Loucy (cell line): ENCODE data around the gene TMEM108.

Experiments
- H2AFZ ChIP-seq: fragments of 200-600 bp; sonication (generic); 2 replicates; pipeline ENCODE4 v1.6.0; 2016; ENCODE audit warnings: antibody characterized with exemption, mild to moderate bottlenecking, low read length, moderate library complexity
- H3F3A ChIP-seq: fragments of 200-600 bp; 2 replicates; pipeline ENCODE4 v1.6.0; 2016; ENCODE audit warnings: antibody characterized with exemption, low read depth, mild to moderate bottlenecking
- H3K27me3 ChIP-seq: fragments of 200-600 bp; sonication (generic); 2 replicates; pipeline ENCODE4 v1.6.1; 2014; ENCODE audit warnings: low read length, mild to moderate bottlenecking; ENCODE audit not compliant: insufficient read depth, poor library complexity, severe bottlenecking
- H3K36me3 ChIP-seq: fragments of 200-600 bp; sonication (generic); 2 replicates; pipeline ENCODE4 v1.6.1; 2016; ENCODE audit warnings: low read length; ENCODE audit not compliant: insufficient read depth
- H3K4me1 ChIP-seq: fragments of 200-600 bp; sonication (generic); 2 replicates; pipeline ENCODE4 v1.5.1; 2014; ENCODE audit warnings: low read length, mild to moderate bottlenecking; ENCODE audit not compliant: insufficient read depth, poor library complexity, severe bottlenecking
- H3K4me2 ChIP-seq: fragments of 200-600 bp; sonication (generic); 2 replicates; pipeline ENCODE4 v1.6.0; 2014; ENCODE audit warnings: antibody characterized with exemption, low read length, low read depth, mild to moderate bottlenecking; ENCODE audit not compliant: poor library complexity, severe bottlenecking
- H3K4me3 ChIP-seq: fragments of 200-600 bp; sonication (generic); 2 replicates; pipeline ENCODE4 v1.5.1; 2014; ENCODE audit warnings: low read length, mild to moderate bottlenecking, mixed read lengths; ENCODE audit not compliant: poor library complexity, severe bottlenecking
- H3K79me2 ChIP-seq: fragments of 200-600 bp; sonication (generic); 2 replicates; pipeline ENCODE4 v1.6.1; 2014; ENCODE audit warnings: low read length; ENCODE audit not compliant: insufficient read depth
- H3K9ac ChIP-seq: fragments of 200-600 bp; sonication (generic); 2 replicates; pipeline ENCODE4 v1.6.0; 2014; ENCODE audit warnings: mild to moderate bottlenecking, low read depth, low read length, moderate library complexity; ENCODE audit not compliant: poor library complexity, severe bottlenecking
- H3K9me2 ChIP-seq: fragments of 200-600 bp; sonication (generic); replicated peaks from 2 replicates; pipeline ENCODE4 v1.6.1; 2016; ENCODE audit warnings: low read depth, low read length, mixed read lengths
- H3K9me3 ChIP-seq: fragments of 200-600 bp; sonication (generic); 2 replicates; pipeline ENCODE4 v1.6.1; 2014; ENCODE audit warnings: mild to moderate bottlenecking, antibody characterized with exemption, low read length, low read depth; ENCODE audit not compliant: insufficient read depth
- H4K20me1 ChIP-seq: fragments of 200-600 bp; sonication (generic); 2 replicates; pipeline ENCODE4 v1.6.0; 2014; ENCODE audit warnings: antibody characterized with exemption, low read length, mild to moderate bottlenecking; ENCODE audit not compliant: insufficient read depth, poor library complexity, severe bottlenecking
- EZH2phosphoT487 ChIP-seq: fragments of 200-600 bp; IDR thresholded peaks from 2 replicates; pipeline ENCODE4 v1.6.1; 2018; ENCODE audit warnings: antibody characterized with exemption, mild to moderate bottlenecking, moderate library complexity, borderline replicate concordance
- TF ChIP-seq, protein P1 (sequence below): fragments of 200-600 bp; sonication (generic); conservative IDR thresholded peaks from 2 replicates; pipeline ENCODE4 v1.5.1; 2014; ENCODE audit warnings: mild to moderate bottlenecking, antibody characterized with exemption, low read length

Gene TMEM108

DNA sequence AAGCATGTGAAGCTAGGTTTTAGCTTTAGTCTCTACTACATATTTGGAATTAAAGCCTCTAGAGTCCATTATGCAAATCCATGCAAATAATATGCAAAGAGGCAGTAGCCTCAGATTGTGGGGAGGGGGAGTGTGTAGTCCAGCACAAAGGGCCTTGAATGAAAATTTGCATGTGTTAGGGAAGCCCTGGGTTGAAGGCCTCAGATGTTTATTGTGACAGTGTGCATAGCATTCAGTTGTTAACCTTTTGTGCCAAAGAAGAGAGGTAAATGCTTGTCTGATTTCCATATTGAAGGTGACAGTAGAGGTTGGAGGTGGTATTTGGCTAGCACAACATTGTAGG lies 337.2 kb downstream of the TMEM108 start:
- Histone ChIP-seq H3K9me3 (no peaks in the 10 kb centered on the region), H4K20me1 (no peaks in the 10 kb centered on the region), H3K79me2 (no peaks in the 10 kb centered on the region), H3K27me3 (no peaks in the 10 kb centered on the region), H3K9ac (no peak overlapping the region), H3K4me3 (no peak overlapping the region), H3F3A (no peaks in the 10 kb centered on the region), H2AFZ (no peak overlapping the region), H3K36me3 (no peaks in the 10 kb centered on the region), H3K4me1 (no peaks in the 10 kb centered on the region), H3K4me2 (no peak overlapping the region), H3K9me2 (no peaks in the 10 kb centered on the region)
- TF ChIP-seq EZH2phosphoT487 = no peak
- TF ChIP-seq, protein P1, sequence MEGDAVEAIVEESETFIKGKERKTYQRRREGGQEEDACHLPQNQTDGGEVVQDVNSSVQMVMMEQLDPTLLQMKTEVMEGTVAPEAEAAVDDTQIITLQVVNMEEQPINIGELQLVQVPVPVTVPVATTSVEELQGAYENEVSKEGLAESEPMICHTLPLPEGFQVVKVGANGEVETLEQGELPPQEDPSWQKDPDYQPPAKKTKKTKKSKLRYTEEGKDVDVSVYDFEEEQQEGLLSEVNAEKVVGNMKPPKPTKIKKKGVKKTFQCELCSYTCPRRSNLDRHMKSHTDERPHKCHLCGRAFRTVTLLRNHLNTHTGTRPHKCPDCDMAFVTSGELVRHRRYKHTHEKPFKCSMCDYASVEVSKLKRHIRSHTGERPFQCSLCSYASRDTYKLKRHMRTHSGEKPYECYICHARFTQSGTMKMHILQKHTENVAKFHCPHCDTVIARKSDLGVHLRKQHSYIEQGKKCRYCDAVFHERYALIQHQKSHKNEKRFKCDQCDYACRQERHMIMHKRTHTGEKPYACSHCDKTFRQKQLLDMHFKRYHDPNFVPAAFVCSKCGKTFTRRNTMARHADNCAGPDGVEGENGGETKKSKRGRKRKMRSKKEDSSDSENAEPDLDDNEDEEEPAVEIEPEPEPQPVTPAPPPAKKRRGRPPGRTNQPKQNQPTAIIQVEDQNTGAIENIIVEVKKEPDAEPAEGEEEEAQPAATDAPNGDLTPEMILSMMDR = no peak

DNA sequence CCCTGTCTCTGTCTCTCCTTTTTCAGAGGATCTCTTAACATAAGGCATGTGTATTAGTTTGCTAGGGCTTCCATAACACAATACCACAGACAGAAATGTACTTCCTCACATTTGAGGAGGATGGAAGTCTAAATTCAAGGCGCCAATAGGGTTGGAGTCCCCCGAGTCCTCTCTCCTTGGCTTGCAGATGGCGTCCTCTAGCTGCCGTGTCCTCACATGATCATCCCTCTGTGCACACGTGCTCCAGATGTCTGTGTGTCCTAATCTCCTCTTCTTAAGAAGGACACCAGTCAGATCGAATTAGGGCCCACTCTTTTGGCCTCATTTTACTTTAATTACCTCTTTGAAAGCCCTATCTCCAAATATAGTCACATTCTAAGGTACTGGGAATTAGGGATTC lies 338.6 kb downstream of the TMEM108 start:
- TF ChIP-seq, protein P1 = no peak; the same call in 1 of the 2 replicates
- TF ChIP-seq EZH2phosphoT487 = no peak
- Histone ChIP-seq H3K4me3 (no peak overlapping the region), H3K79me2 (no peaks in the 10 kb centered on the region), H3K4me2 (no peak overlapping the region), H4K20me1 (no peaks in the 10 kb centered on the region), H2AFZ (no peak overlapping the region), H3K9ac (no peak overlapping the region), H3K27me3 (no peaks in the 10 kb centered on the region), H3K9me2 (no peaks in the 10 kb centered on the region), H3K36me3 (no peaks in the 10 kb centered on the region), H3K9me3 (no peaks in the 10 kb centered on the region), H3F3A (no peaks in the 10 kb centered on the region), H3K4me1 (no peaks in the 10 kb centered on the region)

DNA sequence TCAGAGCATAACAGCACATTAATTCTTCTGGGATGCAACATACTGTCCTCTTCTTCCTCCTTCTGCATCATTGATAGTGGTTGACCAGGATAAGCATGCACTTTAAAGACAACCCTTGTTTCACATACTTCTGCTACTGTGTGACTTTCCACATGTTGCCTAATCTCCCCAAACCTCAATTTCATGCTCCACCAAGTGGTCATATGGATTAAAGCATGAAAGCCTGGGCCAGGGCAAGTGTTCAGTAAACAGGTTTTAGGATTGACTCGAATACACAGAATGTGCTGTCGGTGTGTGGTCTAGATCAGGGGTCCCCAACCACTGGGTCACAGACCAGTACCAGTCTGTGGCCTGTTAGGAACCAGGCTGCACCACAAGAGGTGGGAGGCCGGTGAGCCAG lies 339.2 kb downstream of the TMEM108 start:
- Histone ChIP-seq H3K79me2 (no peaks in the 10 kb centered on the region), H3K4me1 (no peaks in the 10 kb centered on the region), H3K4me3 (no peak overlapping the region), H2AFZ (no peak overlapping the region), H3K27me3 (no peaks in the 10 kb centered on the region), H3K36me3 (no peaks in the 10 kb centered on the region), H3K9me2 (no peaks in the 10 kb centered on the region), H3F3A (no peaks in the 10 kb centered on the region), H3K9ac (no peak overlapping the region), H3K9me3 (no peaks in the 10 kb centered on the region), H3K4me2 (no peak overlapping the region), H4K20me1 (no peaks in the 10 kb centered on the region)
- TF ChIP-seq, protein P1 = peak; percentile 66
- no peak for TF ChIP-seq EZH2phosphoT487
